ENCODE data around the gene INAFM1.

- peak; percentile 99 to 100 (median 100) for TF ChIP-seq POLR2AphosphoS5 (IDR thresholded peaks at IDR 0.05)
- peak; percentile 97 to 100 (median 100) for TF ChIP-seq POLR2A (IDR thresholded peaks at IDR 0.05)
Measured at GRCh38 chr19:47225746-47226425, 48.8 kb upstream of the INAFM1 start.

Measured in spleen (tissue), 3 donors.